NCI-H2107 treated with DMSO at 0.1 percent for 48 hours (cell line): ENCODE data around the gene ZCCHC3.
A peak's percentile ranks its signal among the peaks of the same experiment; 100 is the strongest.

Experiments used
- DNase-seq: peaks from one replicate; lab custom pipeline; 2025; ENCODE audit not compliant: unreplicated experiment; lab: John Stamatoyannopoulos, UW

ZCCHC3 gene

GRCh38 chr20:311609-312008, 14.2 kb downstream of the ZCCHC3 start:
- no peak for DNase-seq

GRCh38 chr20:312067-312466, 14.7 kb downstream of the ZCCHC3 start:
- DNase-seq, result no peak

- no peak for DNase-seq
Measured at GRCh38 chr20:312866-313265, 15.5 kb downstream of the ZCCHC3 start.

- no peak for DNase-seq
Measured at GRCh38 chr20:313402-313801, 16.0 kb downstream of the ZCCHC3 start.

GRCh38 chr20:313948-314347, 16.6 kb downstream of the ZCCHC3 start:
- DNase-seq, result no peak

GRCh38 chr20:316316-317068, 19.1 kb downstream of the ZCCHC3 start:
- DNase-seq, result no peak

- peak; percentile 24 for DNase-seq
Measured at GRCh38 chr20:324177-325044, 27.0 kb downstream of the ZCCHC3 start.

GRCh38 chr20:325045-325888, 27.9 kb downstream of the ZCCHC3 start, which contains the start of gene SOX12:
TSS of gene SOX12 (plus strand) at chr20:325552. CDS start at chr20:325925, 373 bp downstream.
- peak; percentile 29 for DNase-seq

GRCh38 chr20:325889-326644, 28.7 kb downstream of the ZCCHC3 start:
- no peak for DNase-seq

GRCh38 chr20:326645-327185, 29.3 kb downstream of the ZCCHC3 start:
- DNase-seq, result no peak

GRCh38 chr20:327186-328026, 30.0 kb downstream of the ZCCHC3 start:
- DNase-seq, result peak; percentile 18

- DNase-seq, result no peak
Measured at GRCh38 chr20:328027-328974, 30.9 kb downstream of the ZCCHC3 start.

- no peak for DNase-seq
Measured at GRCh38 chr20:328975-329695, 31.8 kb downstream of the ZCCHC3 start.

GRCh38 chr20:329851-330232, 32.5 kb downstream of the ZCCHC3 start:
- no peak for DNase-seq

- peak; percentile 10 for DNase-seq
Measured at GRCh38 chr20:330233-331149, 33.1 kb downstream of the ZCCHC3 start.

- DNase-seq, result no peak
Measured at GRCh38 chr20:334578-334977, 37.2 kb downstream of the ZCCHC3 start.
